ENCODE results near the gene ATP6V0D1.
A peak's percentile ranks its signal among the peaks of the same experiment; 100 is the strongest.
"Not testable (repeated sequence)": the region's sequence is repeated elsewhere in the genome, so short reads cannot be mapped to it uniquely, and the experiment has no call there.

The ATP6V0D1 gene

DNA sequence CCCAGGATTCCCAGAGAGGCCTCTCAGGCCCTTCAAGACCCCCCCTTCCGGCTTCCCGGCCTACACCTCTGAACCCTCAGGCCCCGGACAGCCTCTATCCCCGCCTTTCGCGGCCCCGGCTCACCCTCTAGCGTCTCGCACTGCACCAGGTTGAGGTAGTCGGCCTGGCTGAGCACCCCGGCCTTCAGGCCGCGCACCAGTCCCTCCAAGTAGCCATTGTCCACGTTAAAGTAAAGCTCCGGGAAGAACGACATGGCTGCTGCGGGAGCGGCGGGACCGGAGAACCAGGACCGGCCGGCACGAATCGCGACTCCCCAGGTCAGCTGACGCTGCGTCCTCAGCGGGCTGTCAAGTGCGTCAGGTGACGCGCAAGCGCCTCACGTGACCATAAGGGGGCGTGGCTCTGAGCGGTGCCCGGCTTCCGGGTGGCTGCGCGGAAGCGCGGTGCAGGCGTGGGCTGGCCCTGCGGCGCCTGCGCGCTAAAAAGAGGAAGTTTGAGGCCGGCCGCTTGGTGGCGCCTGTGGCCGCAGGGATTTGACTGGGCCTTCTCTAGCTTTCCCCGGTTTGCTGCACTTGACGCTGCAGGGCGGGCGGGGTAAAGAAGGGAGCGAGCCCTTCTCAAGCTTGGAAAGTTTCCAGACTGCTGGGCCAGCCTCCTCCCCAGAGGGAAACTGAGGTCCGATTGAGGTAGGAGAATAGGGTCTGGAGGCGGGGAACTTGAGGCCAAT lies at the start of gene ATP6V0D1:
Gene ATP6V0D1 (minus strand): TSS at position 325 of the 728 bp plus-strand sequence. CDS start 71 bp downstream, at position 254.
- peak; percentile 97 for DNase-seq (ENCODE audit: low read depth)

DNA sequence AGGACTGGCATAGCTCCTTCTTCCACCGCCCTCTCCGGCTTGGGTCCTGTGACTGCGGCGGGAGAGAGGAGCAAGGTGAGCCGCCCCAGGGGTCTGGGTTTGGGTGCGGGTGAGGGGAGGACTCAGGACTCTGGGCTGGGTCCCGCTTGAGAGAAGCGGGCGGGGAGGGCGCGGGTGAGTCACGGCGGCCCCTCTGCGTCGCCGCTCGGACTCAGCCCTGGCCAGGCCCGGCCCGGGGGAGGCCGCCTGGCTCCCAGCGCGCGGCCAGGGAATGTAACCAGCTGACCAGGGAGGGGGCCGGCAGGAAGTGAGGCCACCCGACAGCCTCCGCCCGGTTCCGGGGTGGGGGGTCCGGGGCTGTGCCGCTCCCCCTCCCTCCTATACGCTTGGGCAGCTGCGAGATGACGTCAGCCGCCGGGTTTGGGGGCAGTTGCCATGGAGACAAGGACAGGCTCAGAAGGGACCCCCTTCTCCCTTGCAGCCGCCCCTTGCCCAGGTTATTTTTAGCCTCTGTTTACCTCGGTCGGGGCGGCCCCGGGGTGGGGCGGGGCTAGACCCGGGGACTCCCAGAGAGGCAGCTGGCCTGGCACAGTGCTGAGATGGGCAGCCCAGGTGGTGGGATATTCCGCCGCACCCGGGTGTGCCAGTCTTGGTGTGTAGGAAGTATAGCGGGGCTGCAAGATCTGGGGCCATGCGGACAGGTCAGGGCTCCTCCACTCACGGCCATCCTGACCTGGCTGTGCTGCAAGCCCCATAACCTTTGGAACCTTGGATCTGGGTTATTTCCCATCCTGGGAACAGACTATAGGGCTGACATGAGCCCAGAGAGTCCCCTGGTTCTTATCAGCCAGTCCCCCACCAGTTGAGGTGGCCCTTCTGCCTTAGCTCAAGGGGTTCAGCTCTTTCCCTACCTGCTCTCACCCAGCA lies 49.3 kb upstream of the ATP6V0D1 start:
- DNase-seq (ENCODE audit: low read depth): peak; percentile 77

DNA sequence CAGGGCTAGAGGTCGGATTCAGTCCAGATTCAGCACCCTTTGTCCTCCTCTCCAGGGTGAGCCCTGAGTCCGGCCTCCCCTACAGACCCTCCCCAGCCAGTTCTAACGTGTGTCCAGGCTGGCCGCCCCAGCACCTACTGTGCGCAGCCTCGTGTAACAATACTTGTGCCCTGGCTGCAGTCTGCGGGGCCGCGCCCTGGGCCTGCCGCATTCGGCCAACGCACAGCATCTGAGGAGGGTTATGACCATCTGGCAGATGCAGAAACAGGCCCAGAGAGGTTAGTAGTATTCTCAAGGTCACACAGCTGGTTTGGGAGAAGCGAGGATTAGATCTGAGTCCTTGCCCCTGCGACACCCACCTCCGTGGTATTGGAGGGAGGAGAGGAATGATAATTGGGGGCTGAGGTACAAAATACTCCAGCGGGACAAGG lies 48.6 kb upstream of the ATP6V0D1 start:
- peak; percentile 43 for DNase-seq (ENCODE audit: low read depth)

DNA sequence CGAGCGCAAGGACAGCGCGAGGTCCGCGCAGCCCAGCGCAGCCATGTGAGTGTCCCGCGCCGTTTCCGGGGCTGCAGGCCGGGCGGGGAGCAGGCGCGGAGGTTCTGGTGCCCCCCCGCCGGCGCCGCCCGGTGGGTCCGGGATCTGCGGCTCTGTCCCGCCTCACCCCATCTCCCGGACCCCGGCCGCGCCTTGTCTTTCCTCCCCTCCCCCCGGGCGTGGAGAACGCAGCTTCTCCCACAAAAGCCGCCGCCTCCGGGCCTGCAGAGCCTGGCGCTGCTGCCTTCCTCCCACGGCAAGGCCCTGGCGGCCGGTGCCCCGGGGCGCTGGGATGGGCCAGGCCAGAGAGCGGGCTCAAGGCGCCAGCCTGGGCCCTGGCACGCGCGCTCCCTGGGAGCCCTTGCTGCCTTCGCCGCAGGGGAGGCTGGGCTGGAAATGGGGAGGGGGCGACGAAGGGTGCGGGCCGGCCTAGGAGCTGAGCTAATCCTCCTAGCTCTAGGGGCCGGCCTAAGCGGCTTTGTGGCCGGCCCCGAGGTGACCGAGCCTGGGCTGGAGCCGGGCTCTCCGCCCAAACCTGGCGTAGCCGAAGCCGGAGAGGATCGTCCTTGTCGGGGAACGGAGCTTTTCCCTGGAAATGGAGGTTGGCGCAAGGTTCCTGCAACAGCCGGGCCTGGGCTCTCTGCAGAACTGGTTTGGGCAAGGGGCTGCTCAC lies 48.1 kb upstream of the ATP6V0D1 start:
- peak; percentile 47 for DNase-seq (ENCODE audit: low read depth)

DNA sequence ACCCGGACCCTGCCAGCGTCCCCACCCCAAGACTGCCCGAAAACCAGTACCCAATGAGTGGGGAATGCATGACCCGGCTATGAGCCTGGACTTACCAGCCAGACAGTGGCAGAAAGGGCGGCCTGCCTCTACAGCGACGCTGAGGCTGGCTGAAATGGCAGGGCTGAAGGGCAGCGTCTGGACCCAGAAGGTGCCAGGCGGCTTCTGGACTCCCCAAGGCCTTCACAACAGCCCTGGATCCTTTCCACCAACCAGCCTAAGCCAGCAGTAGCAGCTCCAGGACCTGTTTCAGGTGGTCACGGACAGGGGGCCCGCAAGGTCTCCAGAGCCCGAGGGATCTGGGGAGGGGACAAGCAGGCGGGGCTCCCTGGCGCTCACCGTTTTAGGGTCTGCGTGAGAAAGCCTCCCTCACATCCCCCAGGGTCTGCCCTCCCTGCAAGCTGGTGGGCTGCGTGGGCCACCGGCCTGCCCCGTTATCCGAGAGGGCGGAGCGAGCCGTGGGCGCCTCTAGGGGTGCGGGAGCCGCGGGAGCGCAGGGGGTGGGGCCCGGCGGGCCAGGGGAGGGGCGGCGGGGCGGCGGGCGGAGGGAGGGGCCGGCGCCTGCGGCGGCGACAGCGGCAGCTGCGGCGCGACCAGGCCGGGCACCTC lies 47.4 kb upstream of the ATP6V0D1 start, which contains the start of gene RIPOR1:
Gene RIPOR1 (plus strand): TSS at position 608 of the 648 bp plus-strand sequence. CDS start 9,618 bp downstream, outside the sequence.
- no peak for DNase-seq (ENCODE audit: low read depth)

DNA sequence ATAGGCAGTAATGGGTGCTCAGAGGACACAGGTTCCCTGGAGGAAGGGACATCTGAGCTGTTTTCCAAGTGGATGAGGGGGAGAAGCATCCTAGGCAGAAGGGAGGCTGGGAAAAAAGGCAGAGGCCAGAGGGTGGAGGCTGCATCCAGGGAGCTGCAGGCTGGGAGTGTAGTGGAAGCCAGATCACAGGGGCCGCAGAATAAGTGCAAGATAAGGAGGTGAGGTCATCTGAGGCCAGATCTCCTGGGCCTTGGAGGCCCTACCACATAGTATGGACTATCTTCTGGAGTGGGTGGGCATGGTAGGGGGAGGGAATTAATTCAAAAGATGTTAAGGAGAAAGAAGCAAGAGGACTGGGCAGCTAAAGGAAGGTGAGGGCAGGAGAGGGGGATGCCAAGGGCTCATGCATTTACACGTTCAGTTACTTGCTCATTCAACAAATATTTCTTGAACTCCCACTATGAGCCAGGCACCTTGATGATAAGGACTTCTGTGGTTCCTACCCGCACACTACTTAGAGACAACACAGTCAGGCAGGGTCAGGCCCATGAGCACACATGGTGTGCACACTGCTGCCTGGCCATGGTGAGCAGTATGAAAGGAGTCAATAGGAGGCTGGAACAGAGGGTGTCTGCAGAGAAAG lies 45.3 kb upstream of the ATP6V0D1 start:
- DNase-seq (ENCODE audit: low read depth): peak; percentile 48

DNA sequence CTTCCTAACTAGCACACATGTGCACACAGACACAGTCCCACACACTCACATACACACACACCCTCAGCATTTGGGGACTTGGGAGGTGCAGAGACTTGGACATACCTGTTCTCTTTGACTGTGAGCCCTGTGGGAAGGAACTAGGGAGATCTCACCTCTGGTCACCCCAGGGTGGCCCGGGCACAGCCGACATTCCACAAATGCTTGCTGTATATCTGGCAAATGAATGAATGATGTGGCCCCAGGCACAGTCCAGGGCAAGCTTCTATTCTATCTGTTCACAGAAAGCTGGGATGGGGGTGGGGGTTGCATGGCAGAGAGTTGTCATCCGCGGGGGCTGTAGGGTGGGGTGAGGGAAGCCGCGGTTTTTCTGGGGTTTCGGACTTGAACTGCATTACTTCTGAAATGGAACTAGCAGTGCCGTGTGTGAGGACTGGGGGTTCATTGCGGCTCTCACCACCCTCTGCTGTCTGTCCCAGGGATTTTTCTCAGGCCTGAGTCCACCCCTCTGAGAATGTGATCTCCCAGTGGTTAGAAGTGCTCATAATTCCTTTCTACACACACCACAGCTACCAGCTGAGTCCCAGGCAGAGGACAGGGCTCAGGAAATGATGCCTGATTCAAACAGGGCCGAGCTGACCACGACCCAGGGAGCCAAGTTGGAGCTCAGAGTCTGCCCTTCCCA lies 44.4 kb upstream of the ATP6V0D1 start:
- peak; percentile 50 for DNase-seq (ENCODE audit: low read depth)

DNA sequence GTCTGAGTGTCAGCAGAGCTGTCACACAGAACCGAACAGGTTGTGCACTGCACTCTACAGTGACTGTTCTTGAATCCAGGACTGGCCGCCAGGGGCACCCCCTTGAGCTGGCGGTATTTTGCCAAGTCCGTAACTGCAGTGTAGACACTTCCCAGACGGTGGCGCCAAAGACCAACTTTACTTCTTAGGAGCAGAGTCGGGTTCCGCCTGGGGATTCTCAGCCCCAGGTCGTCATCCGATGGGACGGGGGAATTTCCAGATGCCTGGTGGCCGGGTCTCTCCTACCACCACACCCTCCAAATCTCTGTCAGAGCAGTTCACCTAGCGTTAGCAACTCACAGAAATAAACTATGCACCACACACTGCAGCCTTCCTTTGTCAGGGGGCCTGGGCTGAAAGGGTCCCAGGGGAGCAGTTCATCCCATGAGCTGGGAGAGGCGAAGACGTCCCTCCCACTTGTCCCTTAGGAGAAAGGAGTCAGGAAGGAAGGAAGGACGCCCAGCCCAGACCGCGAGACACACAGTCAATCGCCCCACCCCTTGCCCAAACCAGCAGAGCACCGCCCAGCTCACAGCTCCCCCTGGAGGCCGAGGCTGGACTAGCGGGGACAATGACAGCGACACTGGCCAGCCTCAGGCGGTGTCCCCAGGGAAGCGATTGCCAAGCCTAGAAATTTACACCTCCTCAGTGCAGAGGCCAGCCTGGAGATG lies 40.3 kb upstream of the ATP6V0D1 start:
- DNase-seq (ENCODE audit: low read depth): peak; percentile 92

DNA sequence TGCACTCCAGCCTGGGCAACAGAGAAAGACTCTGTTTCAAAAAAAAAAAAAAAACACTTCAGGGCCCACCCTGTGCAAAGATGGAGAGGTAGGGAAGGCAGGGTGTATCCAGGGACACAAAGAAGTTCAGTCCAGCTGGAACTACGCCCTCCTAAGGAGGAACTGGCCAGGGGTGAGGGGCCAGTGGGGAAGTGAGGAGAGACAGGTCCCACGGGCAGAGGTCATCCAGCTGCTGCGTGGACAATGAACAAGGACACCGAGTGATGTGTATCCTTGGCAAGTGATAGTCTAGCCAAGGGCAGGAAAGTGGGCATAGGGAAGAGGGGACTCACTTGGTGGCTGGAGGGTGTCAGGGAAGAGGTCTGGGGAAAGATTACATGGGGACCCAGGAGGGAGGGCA lies 38.3 kb upstream of the ATP6V0D1 start:
- no peak for DNase-seq (ENCODE audit: low read depth)

DNA sequence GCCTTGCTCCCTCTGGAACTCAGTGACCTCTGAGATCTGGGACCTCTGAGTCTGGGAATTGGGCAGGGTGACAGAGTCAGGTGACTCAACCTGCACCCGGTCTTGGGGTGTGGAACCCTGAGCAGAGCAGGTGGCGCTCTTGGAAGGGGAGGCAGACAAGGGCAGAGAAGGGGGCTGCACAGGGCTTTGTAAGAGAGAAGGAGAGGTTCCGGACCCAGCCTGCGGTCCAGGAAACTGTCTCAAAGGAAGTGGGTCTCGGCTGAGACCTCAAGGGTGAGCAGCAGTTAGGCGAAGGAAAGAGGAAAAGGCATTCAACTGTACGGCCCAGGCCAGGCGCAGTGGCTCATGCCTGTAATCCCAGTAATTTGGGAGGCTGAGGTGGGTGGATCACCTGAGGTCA lies 37.7 kb upstream of the ATP6V0D1 start:
- no peak for DNase-seq (ENCODE audit: low read depth)

DNA sequence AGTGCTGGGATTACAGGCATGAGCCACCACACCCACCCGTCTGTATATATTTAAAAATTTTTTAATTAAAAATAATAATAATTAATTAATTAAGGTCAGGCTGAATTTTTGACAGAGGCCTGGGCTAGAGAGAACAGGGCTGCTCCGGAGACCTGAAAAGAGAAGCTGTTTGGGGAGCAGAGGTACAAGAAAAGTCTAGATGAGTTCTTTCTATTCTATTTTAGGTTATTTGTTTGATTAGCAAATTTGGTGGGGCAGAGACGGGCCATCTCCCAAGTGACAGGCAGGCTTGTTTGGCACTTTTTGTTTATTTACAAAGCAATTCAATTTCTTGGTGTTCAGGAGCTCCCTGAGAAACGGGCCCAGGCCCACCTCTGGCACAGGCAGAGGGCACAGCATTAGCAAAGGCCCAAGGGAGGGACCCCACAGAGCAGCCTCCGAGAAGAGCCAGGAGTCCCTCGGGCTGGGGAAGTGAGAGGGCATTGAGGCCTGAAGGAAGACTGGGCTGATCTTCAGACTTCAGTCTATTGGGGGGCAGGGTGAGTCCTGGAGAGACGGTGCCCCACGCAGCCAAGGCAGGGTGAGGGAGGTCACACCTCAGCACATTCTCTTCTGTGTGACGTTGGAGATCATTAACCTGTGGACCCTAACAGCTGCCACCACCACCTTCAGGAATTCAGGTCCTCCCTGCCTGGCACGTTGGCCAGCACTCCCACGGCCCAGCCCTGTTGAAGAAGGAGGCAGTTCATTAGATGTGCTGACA lies 36.9 kb upstream of the ATP6V0D1 start:
- no peak for DNase-seq (ENCODE audit: low read depth)

DNA sequence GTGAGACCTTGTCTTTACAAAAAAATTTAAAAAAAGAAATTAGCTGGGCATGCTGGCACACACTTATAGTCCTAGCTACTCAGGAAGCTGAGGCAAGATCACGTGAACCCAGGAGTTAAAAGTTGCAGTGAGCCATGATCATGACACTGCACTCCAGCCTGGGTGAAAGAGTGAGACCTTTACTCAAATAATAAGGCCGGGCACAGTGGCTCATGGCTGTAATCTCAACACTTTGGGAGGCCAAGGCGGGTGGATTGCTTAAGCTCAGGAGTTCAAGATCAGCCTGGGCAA lies 36.1 kb upstream of the ATP6V0D1 start:
- no peak for DNase-seq (ENCODE audit: low read depth)

DNA sequence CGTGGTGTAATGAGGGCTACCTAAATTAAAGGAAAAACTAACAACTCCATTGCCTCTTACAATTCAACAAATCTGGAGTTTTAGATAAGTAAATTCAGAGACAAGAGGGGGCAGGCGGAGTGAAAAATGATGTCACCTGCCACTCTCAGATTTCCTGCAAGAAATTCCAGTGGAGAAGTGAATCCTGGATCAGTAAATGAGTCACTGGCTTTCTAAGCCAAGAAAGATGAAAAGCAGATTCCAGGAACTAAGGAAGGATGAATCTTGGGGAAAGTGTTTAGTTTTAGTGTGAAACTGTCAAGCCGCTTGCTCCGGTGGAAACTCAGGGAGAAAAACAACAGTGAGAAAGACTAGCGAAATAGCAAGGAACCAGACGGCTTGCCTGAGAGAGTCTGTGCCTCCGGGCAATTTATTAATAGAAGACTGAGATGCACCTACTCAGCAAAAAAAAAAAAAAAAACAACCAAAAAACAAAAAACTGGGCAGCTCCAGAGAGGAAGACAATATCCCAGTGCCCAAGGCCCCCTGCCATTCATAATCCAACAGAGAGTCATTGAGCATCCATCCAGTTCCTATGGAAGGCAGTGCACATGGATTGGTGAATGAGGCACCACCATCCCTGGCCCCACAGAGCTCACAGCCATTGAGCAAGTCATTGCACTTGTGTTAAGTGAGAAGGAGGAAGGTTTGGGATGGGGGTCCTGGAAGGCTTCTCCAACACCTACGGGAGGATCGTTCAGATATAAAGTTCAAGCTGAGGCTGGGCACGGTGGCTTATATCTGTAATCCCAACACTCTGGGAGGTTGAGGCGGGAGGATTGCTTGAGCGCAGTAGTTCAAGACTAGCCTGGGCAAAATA lies 35.6 kb upstream of the ATP6V0D1 start:
- DNase-seq (ENCODE audit: low read depth): peak; percentile 38

DNA sequence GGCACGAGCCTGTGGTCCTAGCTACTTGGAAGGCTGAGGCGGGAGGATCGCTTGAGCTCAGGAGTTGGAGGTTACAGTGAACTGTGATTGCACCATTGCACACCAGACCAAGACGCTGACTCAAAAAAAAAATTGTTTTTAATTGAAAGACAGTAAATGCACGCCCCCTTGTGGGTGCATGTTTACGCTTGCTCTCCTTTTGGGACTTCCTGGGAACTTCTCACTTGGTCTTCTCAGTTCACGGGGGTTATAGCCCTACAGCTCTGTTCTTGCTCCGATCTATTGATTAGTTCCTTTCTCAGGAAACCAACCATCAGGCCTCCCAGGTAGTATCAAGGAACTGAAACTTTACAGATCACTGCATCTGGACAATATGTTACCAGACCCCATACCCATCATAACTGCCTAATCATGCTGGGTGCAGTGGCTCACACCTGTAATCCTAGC lies 33.4 kb upstream of the ATP6V0D1 start:
- DNase-seq (ENCODE audit: low read depth): peak; percentile 85

DNA sequence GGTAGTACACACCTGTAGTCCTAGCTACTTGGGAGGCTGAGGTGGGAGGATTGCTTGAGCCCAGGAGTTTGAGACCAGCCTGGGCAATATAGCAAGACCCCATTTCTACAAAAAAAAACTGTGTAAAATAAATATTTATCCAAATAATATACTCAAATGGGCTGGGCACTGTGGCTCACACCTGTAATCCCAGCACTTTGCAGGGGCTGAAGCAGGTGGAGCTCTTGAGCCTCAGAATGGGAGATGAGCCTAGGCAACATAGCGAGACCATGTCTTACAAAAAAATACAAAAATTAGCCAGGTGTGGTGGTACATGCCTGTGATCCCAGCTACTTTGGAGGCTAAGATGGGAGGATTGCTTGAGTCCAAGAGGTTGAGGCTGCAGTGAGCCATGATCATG lies 32.9 kb upstream of the ATP6V0D1 start:
- DNase-seq (ENCODE audit: low read depth): not testable (repeated sequence)

DNA sequence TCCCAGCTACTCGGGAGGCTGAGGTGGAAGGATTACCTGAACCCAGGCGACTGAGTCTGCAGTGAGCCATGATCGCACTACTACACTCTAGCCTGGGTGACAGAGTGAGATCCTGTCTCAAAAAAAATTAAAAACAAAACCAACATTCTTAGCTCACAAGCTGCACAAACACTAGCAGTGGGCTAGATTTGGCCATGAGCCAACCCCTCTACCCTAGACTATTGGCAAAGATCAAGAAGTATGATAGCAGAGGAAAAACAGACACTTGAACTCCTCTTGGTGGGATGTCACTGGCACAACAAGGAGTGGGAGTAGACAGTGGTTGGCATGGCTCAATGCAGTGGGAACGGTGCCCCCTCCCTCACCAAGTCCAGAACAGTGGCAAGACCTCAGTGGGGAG lies 28.1 kb upstream of the ATP6V0D1 start:
- no peak for DNase-seq (ENCODE audit: low read depth)

DNA sequence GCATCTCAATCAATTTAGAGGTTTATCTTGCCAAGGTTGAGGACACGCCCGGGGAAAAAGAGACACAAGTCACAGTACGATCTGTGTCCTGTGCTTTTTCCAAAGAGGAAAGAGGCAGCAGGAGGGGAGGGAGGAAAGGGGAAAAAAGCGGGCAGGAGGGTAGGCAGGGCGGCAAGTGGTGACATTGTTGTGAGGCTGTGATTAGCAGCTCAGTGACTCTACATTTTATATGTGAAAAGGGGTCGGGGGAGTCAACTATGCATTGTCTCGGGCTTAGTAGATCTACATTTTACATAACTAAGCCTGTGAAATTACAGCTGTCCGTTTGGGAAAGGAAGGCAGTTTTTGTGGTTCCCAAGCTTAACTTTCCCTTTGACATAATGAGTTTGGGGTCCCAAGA lies 25.5 kb upstream of the ATP6V0D1 start:
- no peak for DNase-seq (ENCODE audit: low read depth)
